ENCODE measurements around the gene LTA.

The LTA gene

DNA sequence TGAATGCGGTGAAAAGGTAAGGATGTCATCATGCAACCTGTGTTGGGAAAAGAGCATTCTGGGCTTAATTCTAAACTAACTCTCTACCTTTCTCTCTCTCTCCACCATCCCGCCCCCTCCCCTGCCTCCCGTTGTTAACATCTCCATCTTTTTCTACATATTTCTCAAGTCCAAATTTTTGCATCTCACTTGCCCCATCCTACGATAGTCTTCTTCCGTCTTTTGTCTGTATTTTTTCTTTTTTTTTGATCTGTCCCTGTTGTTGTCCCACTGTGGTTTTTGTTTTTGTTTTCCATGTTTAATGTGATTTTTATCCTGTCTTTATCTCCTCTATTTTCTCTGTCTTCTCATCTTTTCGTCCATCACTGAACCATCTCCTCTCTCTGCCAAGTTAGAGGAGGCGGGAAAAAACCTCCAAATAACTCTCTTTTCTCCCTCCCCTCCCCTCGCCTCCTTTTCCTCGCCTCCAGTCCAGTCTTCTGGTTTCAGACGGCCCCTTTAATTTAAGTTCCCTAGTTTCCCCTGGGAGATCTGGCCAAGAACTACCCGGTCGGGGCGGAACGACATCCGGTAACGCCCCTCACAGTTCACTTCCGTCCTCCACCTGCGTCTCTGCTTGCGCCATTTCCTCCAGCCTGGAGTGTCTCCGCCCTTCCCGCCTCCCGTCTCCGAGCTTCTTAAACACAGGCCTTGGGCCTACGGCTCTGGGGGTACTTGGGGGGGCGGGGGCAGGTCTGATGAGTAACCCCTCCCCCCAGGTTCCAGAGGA, 24.9 kb upstream of the LTA start, which contains the start of gene NFKBIL1 (continued):
- no peak for TF ChIP-seq ZNF521 (tag by site-specific recombination; IDR thresholded peaks at IDR 0.05)
- TF ChIP-seq PRDM1 (tag by site-specific recombination; IDR thresholded peaks at IDR 0.05): peak; percentile 90
- no peak for TF ChIP-seq ZNF621 (tag by site-specific recombination; IDR thresholded peaks at IDR 0.05)
- TF ChIP-seq, protein P1, sequence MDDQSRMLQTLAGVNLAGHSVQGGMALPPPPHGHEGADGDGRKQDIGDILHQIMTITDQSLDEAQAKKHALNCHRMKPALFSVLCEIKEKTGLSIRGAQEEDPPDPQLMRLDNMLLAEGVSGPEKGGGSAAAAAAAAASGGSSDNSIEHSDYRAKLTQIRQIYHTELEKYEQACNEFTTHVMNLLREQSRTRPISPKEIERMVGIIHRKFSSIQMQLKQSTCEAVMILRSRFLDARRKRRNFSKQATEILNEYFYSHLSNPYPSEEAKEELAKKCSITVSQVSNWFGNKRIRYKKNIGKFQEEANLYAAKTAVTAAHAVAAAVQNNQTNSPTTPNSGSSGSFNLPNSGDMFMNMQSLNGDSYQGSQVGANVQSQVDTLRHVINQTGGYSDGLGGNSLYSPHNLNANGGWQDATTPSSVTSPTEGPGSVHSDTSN (CRISPR knock-in tag; IDR thresholded peaks at IDR 0.05): 0 out of 2 replicates have a peak, but pooled peaks have one; percentile 16
- no peak for TF ChIP-seq ZNF785 (tag by site-specific recombination; IDR thresholded peaks at IDR 0.05)
- TF ChIP-seq WT1 (tag by site-specific recombination; IDR thresholded peaks at IDR 0.05): peak; percentile 78
- TF ChIP-seq ZFP3 (tag by site-specific recombination; IDR thresholded peaks at IDR 0.05; ENCODE audit: low read depth): no peak
- peak; percentile 54; the same call in 1 of the 2 replicates for TF ChIP-seq ZNF558 (tag by site-specific recombination; IDR thresholded peaks at IDR 0.05)
- TF ChIP-seq ZNF596 (tag by site-specific recombination; IDR thresholded peaks at IDR 0.05): no peak
- no peak for TF ChIP-seq ZNF155 (tag by site-specific recombination; IDR thresholded peaks at IDR 0.05)
- no peak; the same call in 1 of the 2 replicates for TF ChIP-seq MZF1 (tag by site-specific recombination; IDR thresholded peaks at IDR 0.05; ENCODE audit: borderline replicate concordance)
- no peak for TF ChIP-seq GLI4 (tag by site-specific recombination; IDR thresholded peaks at IDR 0.05)
- TF ChIP-seq ZBTB48 (tag by site-specific recombination; IDR thresholded peaks at IDR 0.05): peak; percentile 87
- TF ChIP-seq, protein P2, sequence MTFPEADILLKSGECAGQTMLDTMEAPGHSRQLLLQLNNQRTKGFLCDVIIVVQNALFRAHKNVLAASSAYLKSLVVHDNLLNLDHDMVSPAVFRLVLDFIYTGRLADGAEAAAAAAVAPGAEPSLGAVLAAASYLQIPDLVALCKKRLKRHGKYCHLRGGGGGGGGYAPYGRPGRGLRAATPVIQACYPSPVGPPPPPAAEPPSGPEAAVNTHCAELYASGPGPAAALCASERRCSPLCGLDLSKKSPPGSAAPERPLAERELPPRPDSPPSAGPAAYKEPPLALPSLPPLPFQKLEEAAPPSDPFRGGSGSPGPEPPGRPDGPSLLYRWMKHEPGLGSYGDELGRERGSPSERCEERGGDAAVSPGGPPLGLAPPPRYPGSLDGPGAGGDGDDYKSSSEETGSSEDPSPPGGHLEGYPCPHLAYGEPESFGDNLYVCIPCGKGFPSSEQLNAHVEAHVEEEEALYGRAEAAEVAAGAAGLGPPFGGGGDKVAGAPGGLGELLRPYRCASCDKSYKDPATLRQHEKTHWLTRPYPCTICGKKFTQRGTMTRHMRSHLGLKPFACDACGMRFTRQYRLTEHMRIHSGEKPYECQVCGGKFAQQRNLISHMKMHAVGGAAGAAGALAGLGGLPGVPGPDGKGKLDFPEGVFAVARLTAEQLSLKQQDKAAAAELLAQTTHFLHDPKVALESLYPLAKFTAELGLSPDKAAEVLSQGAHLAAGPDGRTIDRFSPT (tag by site-specific recombination; IDR thresholded peaks at IDR 0.05): no peak
- no peak for TF ChIP-seq ZNF792 (tag by site-specific recombination; IDR thresholded peaks at IDR 0.05)
- no peak; the same call in 1 of the 2 replicates for TF ChIP-seq CTCF (tag by site-specific recombination; IDR thresholded peaks at IDR 0.05)
- TF ChIP-seq SALL2 (tag by site-specific recombination; IDR thresholded peaks at IDR 0.05; ENCODE audit: borderline replicate concordance): no peak
- TF ChIP-seq PRDM2 (tag by site-specific recombination; IDR thresholded peaks at IDR 0.05; ENCODE audit: borderline replicate concordance): no peak
- TF ChIP-seq ZSCAN16 (tag by site-specific recombination; IDR thresholded peaks at IDR 0.05): peak; percentile 43; the same call in 1 of the 2 replicates
- TF ChIP-seq KLF17 (tag by site-specific recombination; IDR thresholded peaks at IDR 0.05): peak; percentile 91
- TF ChIP-seq ZNF280D (tag by site-specific recombination; IDR thresholded peaks at IDR 0.05): 0 out of 2 replicates have a peak, but pooled peaks have one; percentile 58
